ENCODE results near the gene MRPL22. TPM values are rescaled to one million over a fixed set of nuclear protein-coding genes. Genes with fewer than 3 reads are reported as not detected.
"Not testable (repeated sequence)": the region's sequence is repeated elsewhere in the genome, so short reads cannot be mapped to it uniquely, and the experiment has no call there.

The MRPL22 gene
- 32.3 TPM for polyA plus RNA-seq (ENCODE audit: insufficient read length)

- DNase-seq (ENCODE audit: low read depth), result peak; percentile 86
Observed at GRCh38 chr5:154940772-154941620, at the start of gene MRPL22. Gene MRPL22, plus strand, starts transcription at chr5:154941073. Its CDS starts 38 bp downstream, at chr5:154941111.

GRCh38 chr5:154892369-154892771 lies 48.5 kb upstream of the MRPL22 start:
- DNase-seq (ENCODE audit: low read depth), result no peak

- DNase-seq (ENCODE audit: low read depth), result no peak
Observed at GRCh38 chr5:154893381-154893780, 47.5 kb upstream of the MRPL22 start.

GRCh38 chr5:154895606-154896561 lies 45.0 kb upstream of the MRPL22 start:
- DNase-seq (ENCODE audit: low read depth), result no peak

- DNase-seq (ENCODE audit: low read depth), result no peak
Observed at GRCh38 chr5:154896562-154897165, 44.2 kb upstream of the MRPL22 start.

GRCh38 chr5:154898210-154898609 lies 42.7 kb upstream of the MRPL22 start:
- DNase-seq (ENCODE audit: low read depth), result no peak

GRCh38 chr5:154899151-154899816 lies 41.6 kb upstream of the MRPL22 start:
- DNase-seq (ENCODE audit: low read depth), result no peak

GRCh38 chr5:154900066-154900465 lies 40.8 kb upstream of the MRPL22 start:
- DNase-seq (ENCODE audit: low read depth), result no peak

GRCh38 chr5:154901276-154901675 lies 39.6 kb upstream of the MRPL22 start:
- DNase-seq (ENCODE audit: low read depth), result no peak

- DNase-seq (ENCODE audit: low read depth), result no peak
Observed at GRCh38 chr5:154901913-154902312, 39.0 kb upstream of the MRPL22 start.

GRCh38 chr5:154905601-154906000 lies 35.3 kb upstream of the MRPL22 start:
- DNase-seq (ENCODE audit: low read depth), result not testable (repeated sequence)

GRCh38 chr5:154916874-154917273 lies 24.0 kb upstream of the MRPL22 start:
- no peak for DNase-seq (ENCODE audit: low read depth)

GRCh38 chr5:154917757-154918156 lies 23.1 kb upstream of the MRPL22 start:
- no peak for DNase-seq (ENCODE audit: low read depth)

GRCh38 chr5:154923441-154924430 lies 17.1 kb upstream of the MRPL22 start:
- DNase-seq (ENCODE audit: low read depth), result no peak

GRCh38 chr5:154933537-154933936 lies 7.3 kb upstream of the MRPL22 start:
- no peak for DNase-seq (ENCODE audit: low read depth)

- no peak for DNase-seq (ENCODE audit: low read depth)
Observed at GRCh38 chr5:154934881-154935280, 6.0 kb upstream of the MRPL22 start.

- no peak for DNase-seq (ENCODE audit: low read depth)
Observed at GRCh38 chr5:154937186-154937717, 3.6 kb upstream of the MRPL22 start.

- peak; percentile 61 for DNase-seq (ENCODE audit: low read depth)
Observed at GRCh38 chr5:154937718-154938466, 3.0 kb upstream of the MRPL22 start, which contains the start of gene GEMIN5. Gene GEMIN5, minus strand, starts transcription at chr5:154938211. Its CDS starts 78 bp downstream, at chr5:154938133.

GRCh38 chr5:154939387-154939786 lies 1.5 kb upstream of the MRPL22 start:
- DNase-seq (ENCODE audit: low read depth), result not testable (repeated sequence)

Data from forelimb muscle (tissue), 1 donor.